Measurements from ENCODE around the gene CYB561A3. TPM values are rescaled to one million over a fixed set of nuclear protein-coding genes. Genes with fewer than 3 reads are reported as not detected.
A peak's percentile ranks its signal among the peaks of the same experiment; 100 is the strongest.

CYB561A3 gene
- total RNA-seq, 1 experiment from 2014 or later = 21.7 TPM

DNA sequence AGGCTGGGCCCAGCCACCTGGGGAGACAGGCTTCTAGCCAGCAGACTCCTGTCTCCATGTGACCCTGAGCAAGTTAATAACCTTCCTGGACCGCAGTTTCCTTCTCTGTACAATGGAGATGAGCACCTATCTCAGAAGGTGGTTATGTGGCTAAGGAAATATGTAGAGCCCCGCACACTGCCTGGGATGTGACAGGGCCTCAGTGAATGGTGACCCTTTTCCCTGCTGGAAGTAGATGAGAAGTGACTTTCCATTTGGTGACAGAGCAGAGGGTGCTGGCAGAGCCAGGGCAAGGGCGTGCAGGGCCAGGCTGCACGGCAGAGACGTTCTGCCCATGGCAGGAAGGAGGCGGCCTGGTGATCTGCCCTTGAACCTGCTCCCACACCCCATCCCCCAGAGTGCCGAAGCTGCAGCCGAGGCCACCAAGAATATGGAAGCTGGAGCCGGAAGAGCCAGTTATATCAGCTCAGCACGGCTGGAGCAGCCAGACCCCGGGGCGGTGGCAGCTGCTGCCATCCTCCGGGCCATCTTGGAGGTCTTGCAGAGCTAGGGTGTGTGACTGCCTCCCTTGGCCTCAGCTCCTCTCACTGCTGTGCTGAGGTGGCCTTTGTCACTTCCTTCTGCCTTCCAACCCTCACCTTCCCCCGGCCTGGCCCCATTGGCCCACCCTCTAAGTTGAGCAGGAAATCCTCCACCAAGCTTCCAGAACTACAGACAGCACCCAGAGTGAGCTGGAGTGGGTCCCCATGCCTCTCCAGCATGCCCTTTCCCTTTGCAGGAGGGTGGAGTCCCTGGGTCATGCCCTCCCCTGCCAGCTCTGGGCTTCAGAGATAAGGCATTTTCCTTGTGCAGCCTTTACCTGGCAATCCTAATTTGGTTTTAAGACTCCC, 15.5 kb downstream of the CYB561A3 start:
- Histone ChIP-seq H4K20me1 (ENCODE audit: control insufficient read depth, insufficient read depth, insufficient read length) (no peaks in the 10 kb centered on the region), H2AK5ac (ENCODE audit: insufficient read length, low read length) (no peak overlapping the region), H3K56ac (ENCODE audit: insufficient read length, low read depth, low read length) (no peak overlapping the region), H2BK5ac (ENCODE audit: insufficient read length, low read length) (no peak overlapping the region), H3K18ac (ENCODE audit: insufficient read length, low read depth, low read length) (no peak overlapping the region), H2BK15ac (ENCODE audit: low read depth, low read length) (no peak overlapping the region), H3K4me2 (ENCODE audit: insufficient read depth, insufficient read length, low read length) (no peak overlapping the region), H3K4me1 (ENCODE audit: insufficient read depth, low read length) (no peaks in the 10 kb centered on the region), H2BK20ac (ENCODE audit: low read depth, low read length, poor library complexity, severe bottlenecking) (no peak overlapping the region), H4K8ac (replicated peaks; ENCODE audit: insufficient read length, low read depth, low read length) (no peak overlapping the region), H3K27ac (ENCODE audit: insufficient read length, low read depth, low read length) (no peak overlapping the region), H3K79me2 (ENCODE audit: insufficient read depth, low read length) (no peaks in the 10 kb centered on the region), H3K14ac (ENCODE audit: insufficient read depth, low read length) (no peak overlapping the region), H3K79me1 (ENCODE audit: insufficient read depth, low read depth, low read length, poor library complexity, severe bottlenecking) (no peaks in the 10 kb centered on the region), H3T11ph (ENCODE audit: low read length) (no peak overlapping the region), H3K23me2 (ENCODE audit: insufficient read length, low read depth, low read length, poor library complexity, severe bottlenecking) (no peaks in the 10 kb centered on the region), H3K4ac (ENCODE audit: low read depth, low read length) (no peak overlapping the region), H3K9me3 (ENCODE audit: control insufficient read depth, low read depth, low read length) (no peaks in the 10 kb centered on the region), H4K91ac (ENCODE audit: insufficient read length, low read depth, low read length) (no peak overlapping the region), H2BK12ac (ENCODE audit: insufficient read length, low read depth, low read length) (no peak overlapping the region), H3K9ac (ENCODE audit: extremely low read depth, insufficient read length, low read length) (no peak overlapping the region), H4K5ac (ENCODE audit: insufficient read length, low read depth, low read length) (no peak overlapping the region), H3K27me3 (ENCODE audit: insufficient read depth, low read length) (no peaks in the 10 kb centered on the region), H2BK120ac (ENCODE audit: low read depth, low read length, poor library complexity, severe bottlenecking) (no peak overlapping the region), H2AFZ (ENCODE audit: low read length) (no peak overlapping the region), H3K23ac (ENCODE audit: insufficient read length, low read depth, low read length) (no peak overlapping the region)
- Mint-ChIP-seq H3K4me1 (no peaks in the 10 kb centered on the region), H3K9me3 (no peaks in the 10 kb centered on the region), H3K4me3 (no peak overlapping the region; a peak in 1 of 5 replicates), H3K27ac (peak overlapping the region; percentile 19 to 71 (median 70); a peak in 3 of 7 replicates), H3K36me3 (ENCODE audit: insufficient read depth in 1 of 3, low read depth in 3 of 3) (peaks cover 5 to 45% (median 34%) of the 10 kb centered on the region in 3 experiments), H3K27me3 (ENCODE audit: low read depth) (no peaks in the 10 kb centered on the region)
- no peak for TF ChIP-seq CTCF (conservative IDR thresholded peaks at IDR 0.05)
- no peak for DNase-seq
- WGBS (ENCODE audit: extremely low coverage, insufficient read length, low lambda C conversion rate) = no CpG with 5 or more reads among the region's 14 CpGs
